HL-60 (cell line): ENCODE measurements around the gene CTNND2.

ENCODE experiments used
- GABPA ChIP-seq: IDR thresholded peaks from 2 replicates; pipeline ENCODE4 v1.6.1; 2012; ENCODE audit warnings: low read depth
- POLR2AphosphoS5 ChIP-seq: IDR thresholded peaks from 2 replicates; pipeline ENCODE4 v1.6.1; 2012; ENCODE audit warnings: low read depth
- SPI1 ChIP-seq: IDR thresholded peaks from 2 replicates; pipeline ENCODE4 v1.6.1; 2012; ENCODE audit warnings: low read depth, mild to moderate bottlenecking, borderline replicate concordance
- TF ChIP-seq, protein P1 (sequence below): IDR thresholded peaks from one replicate; pipeline ENCODE4 v1.5.1; 2011; ENCODE audit warnings: low read length, control low read depth, inconsistent platforms; ENCODE audit not compliant: insufficient read depth
- TF ChIP-seq, protein P2 (sequence below): IDR thresholded peaks from 2 replicates; pipeline ENCODE4 v1.6.1; 2012; ENCODE audit warnings: low read depth; ENCODE audit not compliant: insufficient replicate concordance

DNA sequence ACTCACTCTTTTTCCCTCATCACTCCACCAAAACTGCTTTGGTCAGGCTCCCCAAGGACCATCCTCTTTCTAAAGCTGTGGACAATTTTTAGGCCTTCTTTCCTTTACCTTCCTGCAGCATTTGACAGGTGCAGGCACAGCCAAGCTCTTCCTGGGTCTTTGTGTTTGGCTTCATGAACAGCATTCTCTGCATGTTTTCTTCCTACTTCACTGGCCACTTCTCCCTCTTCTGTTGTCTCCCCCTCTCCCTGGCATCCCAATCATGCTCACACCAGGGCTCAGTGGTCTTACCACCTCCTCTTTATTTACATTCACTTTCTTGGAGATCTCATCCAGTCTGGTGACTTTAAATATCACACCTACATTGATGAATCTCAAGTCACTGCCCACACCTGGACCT lies 51.1 kb downstream of the CTNND2 start:
- TF ChIP-seq, protein P1, sequence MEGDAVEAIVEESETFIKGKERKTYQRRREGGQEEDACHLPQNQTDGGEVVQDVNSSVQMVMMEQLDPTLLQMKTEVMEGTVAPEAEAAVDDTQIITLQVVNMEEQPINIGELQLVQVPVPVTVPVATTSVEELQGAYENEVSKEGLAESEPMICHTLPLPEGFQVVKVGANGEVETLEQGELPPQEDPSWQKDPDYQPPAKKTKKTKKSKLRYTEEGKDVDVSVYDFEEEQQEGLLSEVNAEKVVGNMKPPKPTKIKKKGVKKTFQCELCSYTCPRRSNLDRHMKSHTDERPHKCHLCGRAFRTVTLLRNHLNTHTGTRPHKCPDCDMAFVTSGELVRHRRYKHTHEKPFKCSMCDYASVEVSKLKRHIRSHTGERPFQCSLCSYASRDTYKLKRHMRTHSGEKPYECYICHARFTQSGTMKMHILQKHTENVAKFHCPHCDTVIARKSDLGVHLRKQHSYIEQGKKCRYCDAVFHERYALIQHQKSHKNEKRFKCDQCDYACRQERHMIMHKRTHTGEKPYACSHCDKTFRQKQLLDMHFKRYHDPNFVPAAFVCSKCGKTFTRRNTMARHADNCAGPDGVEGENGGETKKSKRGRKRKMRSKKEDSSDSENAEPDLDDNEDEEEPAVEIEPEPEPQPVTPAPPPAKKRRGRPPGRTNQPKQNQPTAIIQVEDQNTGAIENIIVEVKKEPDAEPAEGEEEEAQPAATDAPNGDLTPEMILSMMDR = no peak
- no peak for TF ChIP-seq GABPA
- TF ChIP-seq POLR2AphosphoS5 = no peak
- TF ChIP-seq, protein P2, sequence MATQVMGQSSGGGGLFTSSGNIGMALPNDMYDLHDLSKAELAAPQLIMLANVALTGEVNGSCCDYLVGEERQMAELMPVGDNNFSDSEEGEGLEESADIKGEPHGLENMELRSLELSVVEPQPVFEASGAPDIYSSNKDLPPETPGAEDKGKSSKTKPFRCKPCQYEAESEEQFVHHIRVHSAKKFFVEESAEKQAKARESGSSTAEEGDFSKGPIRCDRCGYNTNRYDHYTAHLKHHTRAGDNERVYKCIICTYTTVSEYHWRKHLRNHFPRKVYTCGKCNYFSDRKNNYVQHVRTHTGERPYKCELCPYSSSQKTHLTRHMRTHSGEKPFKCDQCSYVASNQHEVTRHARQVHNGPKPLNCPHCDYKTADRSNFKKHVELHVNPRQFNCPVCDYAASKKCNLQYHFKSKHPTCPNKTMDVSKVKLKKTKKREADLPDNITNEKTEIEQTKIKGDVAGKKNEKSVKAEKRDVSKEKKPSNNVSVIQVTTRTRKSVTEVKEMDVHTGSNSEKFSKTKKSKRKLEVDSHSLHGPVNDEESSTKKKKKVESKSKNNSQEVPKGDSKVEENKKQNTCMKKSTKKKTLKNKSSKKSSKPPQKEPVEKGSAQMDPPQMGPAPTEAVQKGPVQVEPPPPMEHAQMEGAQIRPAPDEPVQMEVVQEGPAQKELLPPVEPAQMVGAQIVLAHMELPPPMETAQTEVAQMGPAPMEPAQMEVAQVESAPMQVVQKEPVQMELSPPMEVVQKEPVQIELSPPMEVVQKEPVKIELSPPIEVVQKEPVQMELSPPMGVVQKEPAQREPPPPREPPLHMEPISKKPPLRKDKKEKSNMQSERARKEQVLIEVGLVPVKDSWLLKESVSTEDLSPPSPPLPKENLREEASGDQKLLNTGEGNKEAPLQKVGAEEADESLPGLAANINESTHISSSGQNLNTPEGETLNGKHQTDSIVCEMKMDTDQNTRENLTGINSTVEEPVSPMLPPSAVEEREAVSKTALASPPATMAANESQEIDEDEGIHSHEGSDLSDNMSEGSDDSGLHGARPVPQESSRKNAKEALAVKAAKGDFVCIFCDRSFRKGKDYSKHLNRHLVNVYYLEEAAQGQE = no peak
- no peak for TF ChIP-seq SPI1
